Epithelial cell of esophagus (primary cell): ENCODE measurements around the gene SUN3.

ENCODE experiments used
- DNase-seq: peaks from one replicate; pipeline ENCODE4 v3.0.0; 2010; ENCODE audit warnings: low read depth
- H3K4me3 ChIP-seq: 2 replicates; pipeline ENCODE4 v1.5.1; 2011; ENCODE audit warnings: mild to moderate bottlenecking, low read length, control low read depth
- TF ChIP-seq, protein P1 (sequence below): IDR thresholded peaks from 2 replicates; pipeline ENCODE4 v1.5.1; 2011; ENCODE audit warnings: low read depth, mild to moderate bottlenecking, low read length, control low read depth, inconsistent platforms; ENCODE audit not compliant: insufficient read depth; ENCODE audit errors: missing control alignments

The SUN3 gene

DNA sequence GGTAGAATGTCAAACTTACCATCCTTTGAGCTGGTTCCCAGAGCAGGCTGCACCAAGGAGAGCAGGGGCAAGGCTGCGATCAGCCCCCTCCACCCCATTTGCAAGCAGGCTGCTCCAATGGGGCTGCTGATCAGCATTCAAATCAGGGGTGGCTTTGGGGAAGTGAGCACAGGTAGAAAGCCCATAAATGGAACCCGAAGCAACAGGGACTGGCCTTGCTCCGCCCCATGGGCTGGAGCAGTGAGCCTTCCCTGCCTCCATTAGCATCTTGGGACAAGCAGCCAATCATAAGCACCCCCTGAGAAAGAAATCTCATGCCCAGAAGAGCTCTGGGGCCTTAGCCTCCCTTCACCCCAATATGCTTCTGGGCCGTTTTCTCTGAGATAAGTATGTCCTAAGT is 76.7 kb downstream of the SUN3 start:
- H3K4me3 ChIP-seq = no peak overlapping the region
- DNase-seq = no peak
- TF ChIP-seq, protein P1, sequence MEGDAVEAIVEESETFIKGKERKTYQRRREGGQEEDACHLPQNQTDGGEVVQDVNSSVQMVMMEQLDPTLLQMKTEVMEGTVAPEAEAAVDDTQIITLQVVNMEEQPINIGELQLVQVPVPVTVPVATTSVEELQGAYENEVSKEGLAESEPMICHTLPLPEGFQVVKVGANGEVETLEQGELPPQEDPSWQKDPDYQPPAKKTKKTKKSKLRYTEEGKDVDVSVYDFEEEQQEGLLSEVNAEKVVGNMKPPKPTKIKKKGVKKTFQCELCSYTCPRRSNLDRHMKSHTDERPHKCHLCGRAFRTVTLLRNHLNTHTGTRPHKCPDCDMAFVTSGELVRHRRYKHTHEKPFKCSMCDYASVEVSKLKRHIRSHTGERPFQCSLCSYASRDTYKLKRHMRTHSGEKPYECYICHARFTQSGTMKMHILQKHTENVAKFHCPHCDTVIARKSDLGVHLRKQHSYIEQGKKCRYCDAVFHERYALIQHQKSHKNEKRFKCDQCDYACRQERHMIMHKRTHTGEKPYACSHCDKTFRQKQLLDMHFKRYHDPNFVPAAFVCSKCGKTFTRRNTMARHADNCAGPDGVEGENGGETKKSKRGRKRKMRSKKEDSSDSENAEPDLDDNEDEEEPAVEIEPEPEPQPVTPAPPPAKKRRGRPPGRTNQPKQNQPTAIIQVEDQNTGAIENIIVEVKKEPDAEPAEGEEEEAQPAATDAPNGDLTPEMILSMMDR = no peak

DNA sequence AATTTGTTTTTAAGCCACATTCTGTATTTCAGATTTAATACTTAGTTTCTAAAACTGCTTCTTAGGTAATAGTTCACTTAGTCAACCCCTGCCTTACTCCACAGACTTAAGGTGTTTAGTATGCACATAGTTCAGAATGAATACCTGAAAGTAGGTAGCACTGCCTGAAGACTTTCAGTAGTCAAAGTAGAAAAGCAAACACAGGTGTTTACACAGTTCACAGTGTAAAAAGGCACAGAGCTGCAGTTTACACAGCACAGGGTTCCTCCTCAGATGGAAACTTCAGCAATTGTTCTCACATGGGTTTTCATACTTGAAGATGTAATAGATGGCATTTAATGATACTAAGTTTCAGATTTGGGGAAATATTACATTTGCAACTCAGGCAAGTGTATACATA is 77.5 kb downstream of the SUN3 start:
- TF ChIP-seq, protein P1 = no peak
- no peak for DNase-seq
- no peak overlapping the region for H3K4me3 ChIP-seq

DNA sequence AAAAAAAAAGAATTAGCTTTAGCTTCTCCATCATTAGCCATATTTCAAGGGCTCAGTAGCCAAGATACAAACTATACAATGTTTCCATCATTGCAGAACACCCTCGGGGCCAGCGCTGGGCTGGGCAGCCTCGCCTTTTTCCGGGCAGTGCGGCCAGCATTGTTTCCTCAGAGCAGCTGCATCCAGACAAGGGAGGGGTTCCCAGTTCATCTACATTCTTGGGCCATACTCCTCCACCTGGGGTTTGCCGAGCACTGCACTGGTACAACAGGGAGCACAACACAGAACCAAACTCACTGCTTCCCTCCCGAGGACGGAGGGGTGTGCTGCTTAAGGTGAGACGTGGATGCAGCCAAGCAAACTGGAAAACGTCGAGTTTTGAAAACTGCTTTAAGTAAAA is 78.2 kb downstream of the SUN3 start:
- TF ChIP-seq, protein P1 = peak; percentile 40
- DNase-seq = peak; percentile 70
- H3K4me3 ChIP-seq = no peak overlapping the region

DNA sequence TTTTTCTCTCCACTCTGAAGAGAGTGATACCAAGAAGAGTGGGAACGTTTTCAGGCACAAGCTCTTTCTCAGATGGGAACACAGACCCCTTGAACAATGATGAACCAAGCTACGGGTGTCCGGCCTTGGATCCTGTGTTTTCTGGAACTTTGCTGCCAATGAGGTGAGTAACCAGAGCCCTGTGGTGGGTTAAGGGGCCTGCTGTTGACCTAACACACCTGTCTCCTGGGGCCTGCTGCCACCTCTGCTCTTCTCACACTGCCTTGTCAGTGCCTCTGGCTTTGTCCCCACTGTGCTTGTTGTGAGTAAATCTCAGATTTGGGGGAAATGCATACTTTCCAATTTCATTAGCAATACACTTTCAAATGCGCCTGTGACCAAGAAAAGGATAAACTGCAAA is 79.2 kb downstream of the SUN3 start:
- H3K4me3 ChIP-seq = no peak overlapping the region
- TF ChIP-seq, protein P1 = no peak
- DNase-seq = no peak

DNA sequence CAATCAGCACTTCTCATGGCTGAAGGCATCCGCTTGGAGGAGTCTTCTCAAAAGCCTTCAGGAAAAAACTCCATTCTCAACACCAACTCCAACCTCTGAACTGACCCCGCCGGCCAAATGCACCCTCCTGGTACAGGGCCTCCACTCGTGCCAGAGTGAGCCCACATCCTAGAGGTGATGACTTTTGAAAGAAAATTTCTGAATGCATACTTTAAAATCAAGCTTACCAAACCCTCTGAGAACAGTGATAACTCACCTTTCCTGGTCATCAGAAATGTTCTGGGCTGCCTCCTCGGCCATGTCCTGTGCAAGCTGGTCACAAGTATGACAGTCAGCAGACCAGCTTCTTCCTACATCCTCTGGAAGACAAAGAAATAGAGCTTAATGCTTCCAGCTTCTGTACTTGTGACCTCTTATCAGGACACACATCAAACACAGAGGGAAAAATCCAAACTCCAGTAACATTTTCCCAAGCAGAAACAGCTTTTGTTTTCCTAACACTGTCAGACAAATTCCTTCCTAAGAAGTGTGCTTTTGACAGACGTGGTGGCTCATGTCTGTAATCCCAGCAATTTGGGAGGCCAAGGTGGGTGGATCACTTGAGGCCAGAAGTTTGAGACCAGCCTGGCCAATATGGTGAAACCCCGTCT is 80.6 kb downstream of the SUN3 start, which contains the start of gene PKD1L1:
PKD1L1 (minus strand) TSS at position 326 of the 650 bp plus-strand sequence; CDS start at position 300, 26 bp downstream.
- no peak within 1 kb of the TSS for H3K4me3 ChIP-seq
- DNase-seq = no peak
- TF ChIP-seq, protein P1 = no peak

DNA sequence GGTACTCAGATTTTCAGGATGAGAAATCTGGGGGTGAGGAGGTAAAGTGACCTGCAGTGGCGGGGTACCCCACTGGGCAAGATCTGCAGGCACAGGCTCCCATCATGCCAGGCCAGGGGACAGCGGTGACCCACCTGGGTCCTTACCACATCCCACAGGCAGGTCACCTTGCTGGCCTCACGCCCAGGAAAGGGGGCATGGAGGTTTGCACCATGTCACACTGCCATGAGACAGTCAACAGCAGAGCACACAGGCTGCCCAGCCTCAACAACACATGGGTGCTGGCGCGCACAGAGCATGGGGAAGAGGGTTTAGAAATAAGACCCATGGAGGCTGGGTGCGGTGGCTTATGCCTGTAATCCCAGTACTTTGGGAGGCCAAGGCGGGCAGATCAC is 81.6 kb downstream of the SUN3 start:
- TF ChIP-seq, protein P1 = no peak
- DNase-seq = no peak
- H3K4me3 ChIP-seq = no peak overlapping the region

DNA sequence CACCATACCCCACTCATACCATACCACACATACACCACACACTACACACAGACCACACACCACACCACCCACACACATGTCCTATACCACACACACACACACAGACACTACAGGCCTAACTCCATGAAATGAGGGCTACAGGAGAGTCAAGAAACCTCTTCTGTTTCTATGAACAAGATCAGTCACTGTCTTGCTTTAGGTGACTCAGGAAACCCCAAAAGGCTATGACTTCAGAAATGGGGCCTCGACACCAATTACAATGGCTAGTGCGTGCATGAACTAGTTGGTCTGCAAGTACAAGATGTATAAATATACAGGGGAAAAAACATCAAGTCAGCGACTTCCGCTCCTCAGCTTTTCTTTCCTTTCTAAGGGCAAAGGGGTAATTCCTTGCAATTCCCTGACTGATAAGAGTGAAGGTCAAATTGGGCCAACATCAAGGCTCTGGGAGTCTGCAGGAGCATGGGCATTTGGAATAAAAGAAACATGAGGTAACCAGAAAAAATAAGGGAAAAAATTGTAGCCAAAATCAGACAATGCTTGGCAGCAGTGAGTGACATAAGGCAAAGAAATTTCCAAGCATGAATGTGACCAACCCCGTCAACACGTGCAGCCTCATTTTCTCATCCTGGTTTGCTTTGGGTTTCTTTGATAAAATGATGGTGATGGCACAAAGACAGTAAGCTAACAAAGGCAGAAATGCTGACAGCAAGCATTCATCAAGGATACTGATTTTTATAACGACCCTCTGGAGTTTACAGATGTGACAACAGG is 82.1 kb downstream of the SUN3 start:
- H3K4me3 ChIP-seq = no peak overlapping the region
- TF ChIP-seq, protein P1 = no peak
- peak; percentile 73 for DNase-seq
